GM21825 (cell line): ENCODE results near the gene CCDC93.
A peak's percentile ranks its signal among the peaks of the same experiment; 100 is the strongest.
"Not testable (repeated sequence)": the region's sequence is repeated elsewhere in the genome, so short reads cannot be mapped to it uniquely, and the experiment has no call there.

Source experiments
- ATAC-seq: cut with Tn5 transposase; IDR thresholded peaks from one replicate; pipeline ENCODE4 v1.9.1; 2021; ENCODE audit warnings: mild to moderate bottlenecking, moderate library complexity; ENCODE audit not compliant: unreplicated experiment

The CCDC93 gene

DNA sequence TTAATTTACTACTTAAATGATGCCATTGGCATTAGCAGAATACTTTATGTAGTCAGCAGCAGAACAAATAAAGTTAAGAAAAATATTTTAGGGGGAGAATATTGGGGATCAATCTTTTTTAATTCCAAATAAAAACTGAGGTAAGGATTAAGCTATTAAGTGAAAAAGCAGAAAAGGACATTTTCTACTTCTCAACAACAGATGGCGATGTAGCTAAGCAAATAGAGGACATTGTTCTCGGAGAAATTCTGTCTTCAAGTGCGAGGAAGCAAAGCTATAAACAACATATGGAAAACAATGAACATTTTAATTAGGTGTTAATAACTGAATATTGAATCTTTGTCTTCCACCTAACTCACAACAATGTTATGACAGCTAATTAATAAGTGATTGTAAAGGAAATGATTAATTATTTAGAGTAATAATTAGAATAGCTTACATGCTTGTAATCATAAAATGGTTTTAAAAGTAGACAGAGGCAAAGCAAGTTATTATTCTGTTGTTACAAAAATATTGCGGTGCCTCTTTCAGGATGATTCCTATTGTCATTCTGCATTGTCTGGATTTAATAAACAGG lies 32.9 kb upstream of the CCDC93 start:
- no peak for ATAC-seq

DNA sequence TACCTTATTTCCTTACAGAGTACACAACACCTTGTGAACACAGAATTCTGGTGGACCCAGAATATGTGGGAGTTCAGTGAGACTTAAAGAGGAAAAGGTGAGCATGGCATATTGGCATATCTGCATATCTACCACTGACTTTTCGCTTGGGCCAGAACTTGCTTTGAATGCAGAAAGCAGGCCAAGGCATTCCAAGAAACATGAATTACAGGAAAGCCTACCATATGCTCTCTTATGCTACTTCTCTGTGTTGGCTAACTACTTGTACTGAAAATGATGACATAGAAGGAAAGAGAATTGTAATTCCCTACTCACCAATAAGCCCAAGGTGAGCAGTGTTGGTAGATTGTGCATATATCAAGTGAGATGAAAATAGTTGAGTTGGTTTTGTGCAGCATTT lies 31.4 kb upstream of the CCDC93 start:
- ATAC-seq: no peak

DNA sequence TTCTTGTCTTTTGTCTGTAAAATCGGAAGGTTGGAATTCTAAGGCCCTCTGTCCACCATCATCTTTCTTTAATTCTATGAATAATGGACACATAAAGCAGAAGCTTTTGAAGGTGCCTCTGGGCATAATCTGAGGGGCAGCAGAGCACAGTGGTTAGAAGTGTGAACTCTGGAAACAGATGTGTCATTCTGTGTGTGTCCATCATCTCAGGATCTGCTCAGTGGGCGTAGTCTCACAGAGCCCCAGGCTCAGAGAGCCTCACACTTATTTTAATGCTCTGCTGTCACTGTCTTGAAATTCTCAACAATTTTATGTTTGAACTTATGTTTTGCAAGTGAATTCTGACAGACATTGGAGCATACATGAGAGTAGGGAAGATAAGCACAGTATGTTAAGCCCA lies 31.0 kb upstream of the CCDC93 start:
- no peak for ATAC-seq

DNA sequence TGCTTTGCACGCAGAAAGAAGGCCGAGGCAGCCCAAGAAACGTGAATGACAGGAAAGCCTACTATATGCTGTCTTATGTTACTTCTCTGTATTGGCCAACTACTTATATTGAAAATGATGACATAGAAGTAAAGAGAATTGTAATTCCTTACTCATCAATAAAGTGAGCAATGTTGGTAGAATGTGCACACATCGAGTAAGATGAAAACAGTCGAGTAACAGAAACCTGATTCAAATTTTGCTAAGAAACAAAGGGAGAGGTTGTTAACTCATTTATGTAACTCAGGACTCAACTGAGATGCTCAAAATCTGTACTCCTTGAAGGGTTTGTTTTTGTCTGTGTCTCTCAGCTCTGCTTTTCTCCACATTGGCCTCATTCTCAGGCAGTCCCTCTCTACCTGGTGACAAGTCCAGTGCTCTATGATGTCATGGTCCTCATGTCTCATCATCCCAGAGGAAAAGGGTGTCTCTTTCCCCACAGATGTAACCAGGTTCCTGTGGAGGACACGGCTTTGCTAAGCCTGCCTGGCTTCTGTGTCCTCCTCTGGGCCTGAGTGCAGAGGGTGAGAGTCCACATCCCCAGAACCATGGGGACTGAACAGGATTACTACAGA lies 30.3 kb upstream of the CCDC93 start:
- ATAC-seq: no peak

DNA sequence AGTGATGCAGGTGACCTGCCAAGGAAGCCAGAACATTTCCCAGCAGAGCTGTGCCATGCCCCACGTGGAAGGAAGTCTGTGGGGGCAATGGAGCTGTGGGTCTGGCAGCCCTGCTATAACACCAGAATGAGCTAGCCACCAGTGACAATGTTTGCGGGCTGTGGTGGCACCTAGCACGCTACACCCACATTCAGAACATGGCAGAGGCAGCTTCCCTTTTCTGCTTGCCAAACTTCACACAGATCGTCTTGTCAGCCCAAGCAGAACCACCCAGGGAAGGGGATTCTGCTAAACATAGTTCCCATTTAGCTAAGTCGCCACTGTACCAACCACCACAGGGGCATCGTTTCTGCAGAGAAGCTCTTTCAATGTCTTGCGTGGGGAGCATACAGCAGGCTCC lies 27.0 kb upstream of the CCDC93 start:
- ATAC-seq: no peak

DNA sequence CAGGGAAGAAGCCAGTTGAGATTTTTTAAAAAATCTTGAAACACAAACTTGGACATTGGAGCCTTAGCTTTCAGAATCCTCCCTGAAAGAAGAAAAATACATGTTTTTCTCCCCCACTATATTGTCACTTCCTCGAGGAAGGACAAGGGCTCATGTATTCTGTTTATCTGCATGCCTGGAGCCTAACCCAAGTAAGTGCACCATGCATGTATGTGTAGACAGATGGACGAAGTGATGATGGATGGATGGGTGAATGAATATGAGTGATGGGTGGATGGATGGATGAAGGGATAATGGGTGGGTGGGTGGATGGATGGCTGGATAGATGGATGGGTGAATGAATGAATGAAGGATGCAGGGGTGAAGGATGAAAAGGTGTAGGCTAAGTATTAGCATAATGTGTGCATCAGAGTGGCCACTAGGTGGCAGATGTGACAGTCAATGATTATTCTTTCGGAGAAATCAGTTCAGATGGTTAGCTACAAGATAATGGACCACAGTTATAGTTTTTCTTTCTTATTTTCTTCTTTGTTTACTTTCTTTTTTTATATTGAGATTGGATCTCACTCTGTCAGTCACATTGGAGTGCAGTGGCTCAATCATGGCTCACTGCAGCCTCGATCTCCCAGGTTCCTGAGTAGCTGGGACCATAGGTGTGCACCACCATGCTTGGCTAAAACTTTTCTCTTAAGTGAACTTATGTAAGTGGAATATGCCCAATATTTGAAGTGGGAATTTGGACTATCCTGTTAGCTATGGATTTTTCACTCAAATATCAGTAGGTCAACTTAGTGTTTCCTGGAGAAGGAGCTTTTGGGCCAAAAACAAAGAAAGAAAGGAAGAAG lies 18.5 kb upstream of the CCDC93 start:
- peak; percentile 86 for ATAC-seq

DNA sequence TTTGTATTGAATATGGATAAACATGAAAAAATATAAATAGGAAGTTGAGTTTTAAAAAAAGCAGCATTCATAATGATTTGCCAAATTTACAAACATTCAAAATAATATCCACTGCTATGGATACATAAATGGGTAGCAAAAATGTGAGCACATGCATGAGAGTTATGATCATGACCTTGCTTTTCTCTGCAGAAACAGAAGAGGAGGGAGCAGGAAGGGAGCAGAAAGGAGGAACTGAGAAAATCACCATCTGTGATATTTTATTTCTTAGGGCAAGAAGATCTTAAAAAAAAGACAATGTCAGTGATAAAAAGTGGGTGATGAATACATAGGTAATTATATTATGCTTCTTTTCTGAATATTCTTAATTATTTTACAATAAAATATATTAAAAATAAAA lies 17.7 kb upstream of the CCDC93 start:
- no peak for ATAC-seq

DNA sequence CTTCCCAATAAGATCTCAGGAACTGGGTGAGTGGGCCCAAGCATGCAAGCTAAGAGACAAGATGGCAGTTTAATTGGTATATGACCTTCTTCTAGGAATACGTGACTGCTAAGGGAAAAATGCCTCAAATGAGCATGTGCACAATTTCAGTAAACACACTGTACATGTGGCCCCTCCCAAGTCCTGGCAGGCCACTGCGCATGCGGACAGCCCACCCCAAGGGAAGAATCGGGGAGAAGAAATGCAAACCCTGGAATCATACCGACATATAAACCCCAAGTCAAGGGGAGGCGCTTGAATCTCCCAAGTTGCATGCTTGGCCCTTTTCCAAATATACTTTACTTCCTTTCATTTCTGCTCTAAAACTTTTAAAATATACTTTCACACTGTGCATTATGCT lies 15.2 kb upstream of the CCDC93 start:
- no peak for ATAC-seq

DNA sequence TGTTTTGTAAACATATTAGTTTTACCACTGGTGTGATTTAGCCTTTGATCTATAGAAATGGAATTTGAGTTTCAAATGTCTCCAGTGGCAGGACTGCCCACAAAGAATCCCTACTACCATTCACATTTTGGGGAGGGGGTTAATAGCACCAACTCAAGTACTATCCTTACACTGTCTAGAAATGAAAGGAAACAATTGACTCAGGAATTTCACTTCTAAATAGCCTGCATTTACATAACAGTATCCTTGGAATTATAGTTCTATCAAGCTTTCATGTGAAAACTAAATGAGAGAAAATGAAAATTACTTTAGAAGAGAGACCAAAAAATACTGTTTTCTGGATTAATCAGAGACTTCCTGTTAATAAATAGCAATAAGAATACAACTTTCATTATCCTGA lies 7.5 kb upstream of the CCDC93 start:
- ATAC-seq: no peak

DNA sequence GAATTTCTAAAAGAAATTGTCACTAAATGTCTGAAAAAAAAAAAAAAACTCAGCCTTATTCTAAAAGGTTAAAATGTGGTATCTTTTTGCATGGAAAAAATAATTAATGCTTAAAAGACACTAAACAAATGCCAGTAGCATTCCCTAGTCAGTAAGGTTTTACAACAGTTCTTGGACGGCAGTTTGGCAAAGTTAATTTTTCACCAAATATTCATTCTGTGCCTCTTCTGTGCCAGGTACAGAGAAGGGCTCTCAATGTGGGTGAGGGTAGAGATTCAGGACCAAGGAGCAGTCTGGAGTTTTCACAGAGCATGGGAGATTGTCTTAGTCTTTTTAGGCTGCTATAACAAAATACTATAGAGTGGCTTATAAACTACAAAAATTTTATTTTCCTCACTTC lies 6.0 kb upstream of the CCDC93 start:
- no peak for ATAC-seq

DNA sequence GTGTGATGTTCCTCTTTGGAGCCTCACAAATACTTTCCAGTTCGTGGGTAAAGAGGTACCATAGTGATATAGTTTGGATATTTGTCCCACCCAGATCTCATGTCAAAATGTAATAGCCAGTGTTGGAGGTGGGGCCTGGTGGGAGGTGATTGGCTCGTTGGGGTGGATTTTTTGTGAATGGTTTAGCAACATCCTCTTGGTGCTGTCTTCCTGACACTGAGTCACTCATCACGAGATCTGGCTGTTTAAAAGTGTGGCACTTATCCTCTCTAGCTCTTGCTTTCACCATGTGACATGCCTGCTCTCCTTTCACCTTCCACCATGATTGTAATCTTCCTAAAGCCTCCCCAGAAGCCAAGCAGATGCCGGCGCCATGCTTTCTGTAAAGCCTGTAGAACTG lies 3.0 kb upstream of the CCDC93 start:
- no peak for ATAC-seq

DNA sequence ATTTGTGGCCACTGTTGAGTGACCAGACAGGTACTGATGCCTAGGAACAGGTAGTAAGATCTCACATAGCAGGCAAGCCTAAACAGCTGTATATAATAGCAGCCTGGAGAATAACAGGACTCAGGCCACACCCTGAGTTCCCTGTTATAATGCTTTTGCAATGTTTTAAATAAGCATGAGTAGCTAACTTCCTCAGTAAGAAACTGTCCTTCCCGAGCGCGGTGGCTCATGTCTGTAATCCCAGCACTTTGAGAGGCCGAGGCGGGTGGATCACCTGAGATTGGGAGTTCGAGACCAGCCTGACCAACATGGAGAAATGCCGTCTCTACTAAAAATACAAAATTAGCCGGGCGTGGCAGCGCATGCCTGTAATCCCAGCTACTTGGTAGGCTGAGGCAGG lies 1.9 kb upstream of the CCDC93 start:
- ATAC-seq: not testable (repeated sequence)

DNA sequence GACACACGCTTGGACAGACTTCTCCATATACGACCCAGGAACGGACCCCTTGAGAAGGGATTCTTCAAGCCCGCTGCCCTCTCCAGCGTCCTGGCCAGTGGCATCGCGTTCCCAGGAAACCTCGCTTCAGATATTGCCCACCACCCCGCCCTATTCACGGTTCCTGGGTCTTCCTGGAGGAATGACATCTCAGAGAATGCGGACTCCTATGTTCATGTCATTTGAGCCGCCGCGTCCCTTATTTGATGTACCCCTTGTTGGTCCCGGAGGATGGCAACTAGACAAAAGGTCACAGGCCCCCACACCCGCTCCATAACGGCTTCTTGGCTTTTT lies 588 bp upstream of the CCDC93 start:
- no peak for ATAC-seq

DNA sequence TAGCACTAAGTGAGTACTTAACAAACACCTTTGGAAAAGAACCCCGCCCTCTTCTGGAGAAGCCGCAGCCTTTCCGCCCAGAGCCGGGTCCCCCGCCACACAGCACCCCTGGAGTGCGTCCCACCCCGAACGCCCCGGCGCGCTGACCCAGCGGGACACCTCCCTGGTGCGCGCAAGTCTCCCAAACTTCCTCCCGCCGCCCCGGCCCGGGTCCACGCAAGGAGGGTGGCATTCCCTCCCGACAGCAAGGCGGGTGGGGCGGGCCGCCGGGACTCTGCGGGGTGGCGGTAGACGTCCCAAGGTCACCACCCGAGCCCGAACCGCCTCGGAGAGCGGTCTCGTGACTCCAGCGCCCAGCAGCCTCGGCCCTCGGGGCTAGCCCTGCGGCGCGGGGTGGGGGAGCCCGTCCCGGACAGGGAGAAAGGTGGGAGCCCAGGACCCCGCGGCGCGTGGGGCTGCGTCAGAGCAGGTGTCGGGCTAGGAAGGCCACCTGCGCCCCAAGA lies 598 bp downstream of the CCDC93 start:
- ATAC-seq: peak; percentile 35

DNA sequence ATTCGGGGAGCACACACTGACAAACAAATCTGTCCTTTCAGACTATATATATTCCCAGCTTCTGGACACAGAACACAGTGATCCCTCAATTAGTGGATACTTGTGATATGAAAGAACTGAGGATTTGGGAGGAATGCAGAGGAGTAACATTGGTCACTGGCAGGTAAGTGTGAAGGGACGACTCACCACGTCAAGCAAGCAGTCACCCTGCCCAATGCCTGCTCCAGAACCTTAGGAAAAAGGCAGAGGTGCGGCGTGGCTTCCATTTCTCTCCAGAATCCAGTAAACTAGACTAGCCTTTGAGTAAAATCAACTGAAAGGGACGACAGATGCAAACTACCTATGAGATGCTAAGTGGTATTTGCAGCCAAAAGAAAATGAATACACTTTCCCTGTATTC lies 1.1 kb downstream of the CCDC93 start:
- no peak for ATAC-seq

DNA sequence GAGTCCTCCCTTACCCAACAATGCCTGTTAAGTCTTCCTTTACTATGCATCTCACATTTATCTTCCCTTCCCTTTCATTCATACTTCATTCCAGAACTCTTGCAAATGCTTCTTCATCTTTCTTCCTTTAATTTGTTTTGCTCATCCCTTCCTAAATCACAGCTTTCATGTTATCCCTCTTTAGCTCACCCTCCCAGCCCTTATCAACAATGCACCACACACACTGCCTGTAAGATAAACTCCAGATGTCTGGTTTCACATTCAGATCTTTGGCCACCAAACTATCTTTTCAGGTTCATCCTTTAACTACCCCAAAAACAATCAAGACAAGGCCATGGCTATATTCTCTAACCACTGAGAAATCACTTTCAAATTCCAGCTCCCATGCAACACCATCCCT lies 3.4 kb downstream of the CCDC93 start:
- no peak for ATAC-seq

DNA sequence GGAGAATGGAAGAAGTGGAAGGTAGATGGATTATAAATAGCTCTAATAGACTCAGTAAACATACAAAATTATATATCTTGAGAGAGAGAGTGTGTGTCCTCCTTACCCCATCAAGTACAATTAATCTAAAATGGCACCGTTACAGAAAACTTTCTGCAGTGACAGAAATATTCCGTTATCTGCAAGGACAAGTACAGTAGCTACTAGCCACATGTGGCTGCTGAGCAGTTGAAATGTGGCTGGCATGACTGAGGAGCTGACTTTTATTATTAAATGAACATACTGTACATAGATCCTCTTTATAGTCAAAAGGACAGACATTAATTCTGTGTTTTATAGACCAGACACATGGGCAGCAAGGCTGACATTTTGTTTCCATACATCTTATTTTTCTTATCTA lies 7.0 kb downstream of the CCDC93 start:
- no peak for ATAC-seq

DNA sequence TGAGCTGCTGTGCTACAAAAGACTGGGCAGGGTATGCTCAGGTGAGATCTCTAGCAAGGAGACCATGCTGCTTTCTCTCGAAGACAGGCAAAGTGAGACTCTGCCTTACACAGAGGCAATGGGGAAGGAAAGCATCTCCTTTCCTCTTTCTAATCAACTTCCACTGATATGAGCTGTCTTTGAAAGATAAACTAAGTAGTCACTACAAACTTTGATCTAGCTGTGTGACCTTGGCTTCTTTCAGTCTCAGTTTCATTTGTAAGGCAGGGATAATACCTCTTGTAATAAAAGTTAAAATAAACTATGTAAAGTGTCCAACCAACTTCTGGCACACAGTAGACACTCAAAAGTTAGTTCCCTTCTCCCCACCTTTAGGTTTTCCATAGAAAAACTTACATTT lies 7.5 kb downstream of the CCDC93 start:
- ATAC-seq: no peak

DNA sequence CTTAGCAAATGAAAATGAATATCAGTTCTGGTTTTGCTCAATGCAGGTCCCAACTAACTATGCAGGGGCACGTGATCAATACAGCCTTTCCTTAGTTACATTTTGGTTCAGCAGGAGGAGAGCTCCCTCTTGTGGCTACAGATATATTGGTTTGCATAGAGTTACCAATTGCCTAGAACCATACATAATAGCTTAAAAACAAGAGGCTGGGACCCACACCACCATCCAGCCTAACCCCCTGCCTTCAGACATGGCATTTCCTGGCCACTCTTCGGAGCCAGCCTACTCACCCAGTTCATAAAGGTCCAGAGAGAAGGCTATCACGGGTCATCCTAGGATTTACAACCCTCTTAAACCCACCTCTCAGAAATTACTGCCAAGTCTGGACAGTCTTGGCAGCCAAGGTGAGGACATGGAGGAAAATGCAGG lies 10.5 kb downstream of the CCDC93 start:
- ATAC-seq: peak; percentile 99

DNA sequence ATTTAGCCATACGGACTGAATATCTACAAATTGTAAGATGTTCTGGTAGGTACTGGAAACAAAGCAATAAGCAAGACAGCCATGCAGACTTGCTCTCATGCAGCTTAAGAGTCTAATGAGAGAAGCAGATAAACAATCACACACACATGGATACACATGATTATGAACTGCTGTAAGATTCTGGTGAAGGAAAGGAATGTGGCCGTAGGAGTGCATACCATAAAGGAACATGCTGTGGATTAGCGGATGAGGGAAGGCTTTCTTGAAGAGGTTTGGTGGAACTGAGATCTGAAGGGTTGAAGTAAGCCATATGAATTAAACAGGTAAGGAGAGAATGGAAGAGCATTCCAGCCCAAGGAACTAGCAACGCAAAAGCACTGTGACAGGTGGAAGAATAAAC lies 13.8 kb downstream of the CCDC93 start:
- ATAC-seq: no peak

DNA sequence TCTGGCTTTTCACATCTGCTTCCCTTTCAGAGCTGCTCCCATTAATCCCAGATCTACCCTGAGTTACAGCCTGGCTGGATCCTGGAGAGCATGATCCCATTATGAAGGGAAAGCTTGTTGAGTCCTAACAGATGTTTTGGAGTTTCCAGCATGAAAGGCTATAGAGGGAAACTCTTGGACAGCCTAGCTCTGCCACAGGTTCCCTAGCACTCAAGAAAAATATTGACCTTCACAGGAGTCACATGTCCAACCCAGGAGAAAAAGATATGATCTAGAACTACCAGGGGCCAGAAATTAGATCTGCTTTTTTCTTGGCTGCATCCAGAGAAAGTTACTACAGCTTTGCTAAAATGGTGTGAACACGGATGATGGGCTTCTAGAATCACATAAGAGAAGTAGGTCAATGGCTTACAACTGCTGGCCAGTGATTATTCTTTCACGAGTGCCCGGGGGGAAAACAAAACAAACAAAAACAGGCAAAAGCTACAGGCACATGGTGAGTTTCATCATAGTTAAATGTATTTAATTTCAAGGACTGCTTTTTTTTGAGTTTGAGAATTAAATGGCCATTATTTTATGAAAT lies 15.9 kb downstream of the CCDC93 start:
- ATAC-seq: no peak

DNA sequence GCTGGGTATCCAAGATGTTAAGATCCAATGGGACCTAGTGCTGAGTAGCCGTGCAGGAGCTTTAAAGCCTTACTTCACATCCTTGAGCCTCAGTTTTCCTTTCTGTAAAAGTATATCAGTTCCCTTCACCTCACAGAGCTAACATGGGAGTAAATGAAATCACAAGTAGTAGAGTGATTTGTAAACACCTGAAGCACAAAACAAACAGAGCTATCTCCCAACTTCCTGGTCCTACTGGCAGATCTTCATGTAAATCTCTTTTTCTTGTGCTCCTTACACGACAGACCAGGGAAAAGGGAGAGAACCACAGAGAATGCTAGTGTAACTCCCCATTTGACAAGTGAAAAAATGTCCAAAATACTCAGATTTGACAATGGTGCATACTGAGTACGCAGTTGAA lies 17.3 kb downstream of the CCDC93 start:
- no peak for ATAC-seq
